H1 (cell line): ENCODE data around the gene NDUFS4. TPM values are rescaled to one million over a fixed set of nuclear protein-coding genes. Genes with fewer than 3 reads are reported as not detected.

Experiments
- CTCF ChIA-PET: fragments of 300-600 bp; sonication (Branson Sonifier 250); formaldehyde crosslinking; loops from one replicate; lab custom pipeline; 2021; ENCODE audit not compliant: partially characterized antibody; lab: Charles Lee
- POLR2A ChIA-PET: fragments of 300-600 bp; sonication (Branson Sonifier 250); formaldehyde crosslinking; loops from one replicate; lab custom pipeline; 2021; ENCODE audit warnings: inconsistent platforms; ENCODE audit not compliant: partially characterized antibody; lab: Charles Lee
- DNase-seq, 2 experiments: peaks; one replicate each; pipeline versions ENCODE4 v3.0.0 to v3.0.0-alpha.2; 2010 to 2022; ENCODE audit warnings: low spot score in 2 of 2, low read depth in 1 of 2, mixed read lengths in 1 of 2
- FAIRE-seq: peaks from 2 replicates; lab custom pipeline; 2011; peaks lifted over from hg19 to GRCh38; lab: Jason Lieb, UNC
- H2AFZ ChIP-seq: 2 replicates; pipeline ENCODE4 v1.8.1; 2012; ENCODE audit warnings: low read length, inconsistent platforms
- H2AK5ac ChIP-seq: 2 replicates; pipeline ENCODE4 v1.6.1; 2013; ENCODE audit warnings: low read depth, low read length
- H2BK120ac ChIP-seq: replicated peaks from 2 replicates; pipeline ENCODE3; 2013; ENCODE audit warnings: low read depth, low read length, inconsistent platforms
- H2BK12ac ChIP-seq: 2 replicates; pipeline ENCODE4 v1.6.1; 2013; ENCODE audit warnings: low read depth, low read length
- H2BK15ac ChIP-seq: 2 replicates; pipeline ENCODE4 v1.6.1; 2013; ENCODE audit warnings: low read length
- H2BK20ac ChIP-seq: 2 replicates; pipeline ENCODE4 v1.6.1; 2013; ENCODE audit warnings: low read length
- H2BK5ac ChIP-seq: 2 replicates; pipeline ENCODE4 v1.6.1; 2013; ENCODE audit warnings: low read depth, low read length
- H3K14ac ChIP-seq: 2 replicates; pipeline ENCODE4 v1.6.1; 2013; ENCODE audit warnings: inconsistent platforms; ENCODE audit not compliant: insufficient read length
- H3K18ac ChIP-seq: 2 replicates; pipeline ENCODE4 v1.6.1; 2013; ENCODE audit warnings: low read length; ENCODE audit errors: extremely low read depth
- H3K23ac ChIP-seq: 2 replicates; pipeline ENCODE4 v1.6.1; 2013; ENCODE audit warnings: inconsistent platforms; ENCODE audit not compliant: insufficient read length
- H3K23me2 ChIP-seq: 2 replicates; pipeline ENCODE4 v1.6.1; 2013; ENCODE audit warnings: low read depth, low read length
- H3K27ac ChIP-seq: 2 replicates; pipeline ENCODE4 v1.6.1; 2011; ENCODE audit warnings: low read depth, low read length, inconsistent platforms
- H3K27me3 ChIP-seq, 4 experiments: replicated peaks in 1 of 4; 1 replicate in 1 of 4; 2 replicates in 3 of 4; pipeline versions ENCODE4 v1.6.1 to v1.8.1; 2011 to 2013; ENCODE audit warnings: low read length in 3 of 4, mild to moderate bottlenecking in 3 of 4, inconsistent platforms in 2 of 4, mixed read lengths in 2 of 4, moderate library complexity in 1 of 4; ENCODE audit not compliant: control insufficient read depth in 3 of 4, insufficient read depth in 3 of 4; ENCODE audit errors: extremely low read depth in 1 of 4
- H3K36me3 ChIP-seq, 4 experiments: 2 replicates each; pipeline versions ENCODE4 v1.6.1 to v1.8.1; 2011 to 2013; ENCODE audit warnings: mild to moderate bottlenecking in 4 of 4, low read length in 3 of 4, moderate library complexity in 2 of 4, control low read depth in 1 of 4, inconsistent platforms in 1 of 4; ENCODE audit not compliant: insufficient read depth in 4 of 4, control insufficient read depth in 2 of 4
- H3K4ac ChIP-seq: replicated peaks from 2 replicates; pipeline ENCODE3; 2013; ENCODE audit warnings: low read length, low read depth, mixed read lengths, inconsistent platforms; ENCODE audit not compliant: insufficient read length
- H3K4me1 ChIP-seq, 4 experiments: replicated peaks in 1 of 4; 1 replicate in 1 of 4; 2 replicates in 3 of 4; pipeline versions ENCODE4 v1.6.1 to v1.8.1; 2011 to 2013; ENCODE audit warnings: low read length in 3 of 4, inconsistent platforms in 2 of 4, mixed read lengths in 1 of 4; ENCODE audit not compliant: insufficient read depth in 4 of 4, control insufficient read depth in 3 of 4
- H3K4me2 ChIP-seq, 2 experiments: 2 replicates each; pipeline versions ENCODE4 v1.6.1 to v1.8.1; 2011 to 2013; ENCODE audit warnings: low read depth in 2 of 2, low read length in 2 of 2, control low read depth in 1 of 2, inconsistent platforms in 1 of 2, mild to moderate bottlenecking in 1 of 2; ENCODE audit not compliant: insufficient read depth in 1 of 2
- H3K4me3 ChIP-seq, 4 experiments: fragments of 200-600, 300-600 bp in 1 of 4; sonication (generic), shearing (Covaris generic), sonication (Bioruptor Twin) in 1 of 4; 2 replicates each; pipeline versions ENCODE4 v1.5.1 to v1.8.1; 2011 to 2016; ENCODE audit warnings: low read length in 4 of 4, low read depth in 3 of 4, control low read depth in 2 of 4, inconsistent platforms in 2 of 4, mild to moderate bottlenecking in 2 of 4, mixed read lengths in 1 of 4, moderate library complexity in 1 of 4; ENCODE audit not compliant: insufficient read depth in 2 of 4; ENCODE audit errors: extremely low read depth in 1 of 4
- H3K56ac ChIP-seq: replicated peaks from 2 replicates; pipeline ENCODE3; 2013; ENCODE audit warnings: low read depth, mild to moderate bottlenecking, mixed read lengths, low read length, inconsistent platforms; ENCODE audit not compliant: insufficient read length
- H3K79me1 ChIP-seq: 2 replicates; pipeline ENCODE4 v1.6.1; 2013; ENCODE audit warnings: low read depth, low read length, control low read depth
- H3K79me2 ChIP-seq, 2 experiments: 2 replicates each; pipeline versions ENCODE4 v1.6.1 to v1.8.1; 2012 to 2013; ENCODE audit warnings: low read length in 2 of 2, mild to moderate bottlenecking in 2 of 2, inconsistent platforms in 1 of 2; ENCODE audit not compliant: insufficient read depth in 2 of 2, control insufficient read depth in 1 of 2
- H3K9ac ChIP-seq, 4 experiments: replicated peaks in 1 of 4; 1 replicate in 1 of 4; 2 replicates in 3 of 4; pipeline versions ENCODE4 v1.6.1 to v1.8.1; 2011 to 2013; ENCODE audit warnings: low read depth in 3 of 4, low read length in 3 of 4, control low read depth in 2 of 4, mild to moderate bottlenecking in 2 of 4, moderate library complexity in 2 of 4, inconsistent platforms in 1 of 4; ENCODE audit errors: extremely low read depth in 1 of 4
- H3K9me3 ChIP-seq, 2 experiments: 2 replicates each; pipeline versions ENCODE4 v1.6.1 to v1.8.1; 2012 to 2013; ENCODE audit warnings: mild to moderate bottlenecking in 2 of 2, moderate library complexity in 2 of 2, control low read depth in 1 of 2, inconsistent platforms in 1 of 2, low read depth in 1 of 2, low read length in 1 of 2, mixed read lengths in 1 of 2; ENCODE audit not compliant: insufficient read depth in 2 of 2
- H4K20me1 ChIP-seq, 2 experiments: replicated peaks in 1 of 2; 2 replicates each; pipeline versions ENCODE3 to v1.8.1; 2011 to 2013; ENCODE audit warnings: inconsistent platforms in 2 of 2, low read length in 2 of 2, mild to moderate bottlenecking in 1 of 2; ENCODE audit not compliant: insufficient read depth in 2 of 2, control insufficient read depth in 1 of 2
- H4K5ac ChIP-seq: 2 replicates; pipeline ENCODE4 v1.6.1; 2013; ENCODE audit warnings: low read length, low read depth, mixed read lengths, inconsistent platforms; ENCODE audit not compliant: insufficient read length
- H4K8ac ChIP-seq: 2 replicates; pipeline ENCODE4 v1.8.0; 2013; ENCODE audit warnings: mild to moderate bottlenecking, moderate library complexity, low read length, inconsistent platforms; ENCODE audit not compliant: insufficient read depth; ENCODE audit errors: extremely low read depth
- H4K91ac ChIP-seq: replicated peaks from 2 replicates; pipeline ENCODE3; 2013; ENCODE audit warnings: low read length, mixed read lengths, inconsistent platforms; ENCODE audit not compliant: insufficient read length
- WGBS, 2 experiments: shearing (Covaris generic) in 1 of 2; methylation state at CpG; one replicate each; pipeline versions ENCODE4 v1.1.6 to v1.1.7; 2013 to 2015; ENCODE audit warnings: low lambda C conversion rate in 2 of 2, mixed read lengths in 2 of 2, inconsistent platforms in 1 of 2, low coverage in 1 of 2, missing lambda C conversion rate in 1 of 2; ENCODE audit not compliant: insufficient replicate concordance in 2 of 2, insufficient coverage in 1 of 2, insufficient read length in 1 of 2; ENCODE audit errors: extremely low coverage in 1 of 2, missing lambda C conversion rate in 1 of 2; 5-methylcytosine and 5-hydroxymethylcytosine counted together
- polyA plus RNA-seq, 7 experiments: library from polyadenylated mRNA; depleted of rRNA in 3 of 7; stranded (reverse) in 5 of 7; unstranded in 2 of 7; fragments of >200 nt in 5 of 7; fragments of 200-250 nt in 2 of 7; gene quantifications; 1 replicate in 5 of 7; 2 replicates in 1 of 7; 4 replicates in 1 of 7; pipeline versions ENCODE4 v1.2.1 to v1.2.3, GENCODE V29; 2011 to 2013; ENCODE audit warnings: missing spikeins in 2 of 7, mixed read lengths in 2 of 7
- total RNA-seq: library from RNA; stranded (reverse); fragmentation: NEBNext Ultra II Directional; extraction: Animal tissue kit (Norgen Biotek cat#: 25700); gene quantifications from 2 replicates; pipeline ENCODE4 v1.2.1, GENCODE V29; 2021

Gene NDUFS4
- total and polyA plus RNA-seq, 2 of the 8 experiments (the other 6 are each of a cell fraction or from before 2014, with no cell fraction given) = 74.6 to 75.9 TPM

DNA sequence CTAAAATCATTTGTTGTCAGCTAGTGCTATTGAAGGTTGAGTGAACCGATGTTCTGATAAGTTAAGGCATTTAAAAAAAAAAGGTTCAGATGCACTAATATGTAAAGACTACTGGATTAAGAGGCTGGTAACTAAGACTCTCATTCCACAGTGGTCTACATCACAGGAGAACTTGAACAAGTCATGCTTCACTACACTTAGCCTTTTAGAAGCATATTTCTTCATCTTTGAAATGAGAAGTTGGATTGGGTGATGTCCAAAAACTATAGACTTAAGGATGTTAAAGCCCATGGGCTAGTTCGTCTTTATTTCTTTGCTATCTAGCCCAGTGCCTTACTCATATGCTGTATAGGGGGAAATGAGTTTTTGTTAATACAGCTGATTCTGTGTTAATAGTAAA lies 107.2 kb downstream of the NDUFS4 start:
- H3K14ac ChIP-seq = no peak overlapping the region
- H2BK120ac ChIP-seq = no peak overlapping the region
- no peak overlapping the region for H2AFZ ChIP-seq
- H3K27me3 ChIP-seq = no peaks in the 10 kb centered on the region
- no peak overlapping the region for H3K27ac ChIP-seq
- no peak overlapping the region for H3K56ac ChIP-seq
- DNase-seq (no peak), FAIRE-seq (no peak)
- H3K36me3 ChIP-seq = peaks cover 0 to 19% (median 3%) of the 10 kb centered on the region in 4 experiments; a peak in 4 of 8 replicates
- ChIA-PET CTCF (no interaction called here), POLR2A (interaction anchor here (0.7 kb wide), 1 partner anchor 949 kb away, joined by 3 read pairs; no protein-coding TSS in a partner anchor)
- H4K5ac ChIP-seq = no peak overlapping the region
- H3K18ac ChIP-seq = no peak overlapping the region
- peaks cover 16 to 18% of the 10 kb centered on the region in 2 experiments for H3K9me3 ChIP-seq
- no peak overlapping the region for H2BK5ac ChIP-seq
- no peak overlapping the region for H4K91ac ChIP-seq
- H3K23me2 ChIP-seq = no peaks in the 10 kb centered on the region
- no peak overlapping the region for H3K23ac ChIP-seq
- no peak overlapping the region for H2AK5ac ChIP-seq
- WGBS, 2 experiments = 97% methylated on average over 2 of the region's 2 CpGs; no CpG with 5 or more reads in 1 of the 2 experiments
- no peaks in the 10 kb centered on the region for H3K79me1 ChIP-seq
- no peak overlapping the region for H2BK20ac ChIP-seq
- H2BK12ac ChIP-seq = no peak overlapping the region
- no peaks in the 10 kb centered on the region for H3K79me2 ChIP-seq
- H3K4me1 ChIP-seq = peaks cover 0 to 8% (median 2%) of the 10 kb centered on the region in 4 experiments; a peak in 3 of 7 replicates
- H4K20me1 ChIP-seq = no peaks in the 10 kb centered on the region
- no peak overlapping the region for H3K4ac ChIP-seq
- H4K8ac ChIP-seq = no peak overlapping the region
- no peak overlapping the region for H2BK15ac ChIP-seq
- no peak overlapping the region for H3K9ac ChIP-seq
- H3K4me2 ChIP-seq = no peak overlapping the region
- H3K4me3 ChIP-seq = no peak overlapping the region
